ENCODE data around the gene STX16.

The STX16 gene

GRCh38 chr20:58626051-58626450, 25.0 kb upstream of the STX16 start:
- Histone ChIP-seq H3K4ac (ENCODE audit: low read depth, low read length) (no peak overlapping the region), H3K79me2 (ENCODE audit: control insufficient read depth, insufficient read depth, low read length) (no peaks in the 10 kb centered on the region), H3K9ac (ENCODE audit: low read length) (no peak overlapping the region), H2BK120ac (ENCODE audit: low read depth, low read length) (no peak overlapping the region), H3K4me1 (ENCODE audit: control insufficient read depth, low read depth, low read length) (no peaks in the 10 kb centered on the region), H3K79me1 (ENCODE audit: low read length) (no peaks in the 10 kb centered on the region), H3K36me3 (ENCODE audit: control insufficient read depth, insufficient read depth, low read length) (no peaks in the 10 kb centered on the region), H2BK15ac (replicated peaks; ENCODE audit: low read depth) (no peak overlapping the region), H4K5ac (ENCODE audit: low read length) (no peak overlapping the region), H2AK5ac (ENCODE audit: low read length) (no peak overlapping the region), H3K27ac (ENCODE audit: low read depth, low read length) (no peak overlapping the region), H3K27me3 (ENCODE audit: insufficient read depth, low read length, poor library complexity) (no peaks in the 10 kb centered on the region), H2BK5ac (ENCODE audit: low read length) (no peak overlapping the region), H3K18ac (ENCODE audit: low read length) (no peak overlapping the region), H3K23ac (ENCODE audit: low read length) (no peak overlapping the region), H3K56ac (ENCODE audit: low read length) (no peak overlapping the region), H3K4me3 (ENCODE audit: low read length) (no peak overlapping the region), H3K4me2 (ENCODE audit: low read length) (no peak overlapping the region), H4K8ac (ENCODE audit: low read depth, low read length) (no peak overlapping the region)
- WGBS (ENCODE audit: extremely low coverage, insufficient coverage, low lambda C conversion rate) = no CpG with 5 or more reads among the region's 4 CpGs
- DNase-seq = no peak

GRCh38 chr20:58627212-58628072, 23.6 kb upstream of the STX16 start:
- Histone ChIP-seq H4K5ac (ENCODE audit: low read length) (no peak overlapping the region), H3K9ac (ENCODE audit: low read length) (no peak overlapping the region), H3K18ac (ENCODE audit: low read length) (no peak overlapping the region), H3K23ac (ENCODE audit: low read length) (no peak overlapping the region), H2BK5ac (ENCODE audit: low read length) (no peak overlapping the region), H3K79me1 (ENCODE audit: low read length) (no peaks in the 10 kb centered on the region), H3K4me3 (ENCODE audit: low read length) (no peak overlapping the region), H2BK15ac (replicated peaks; ENCODE audit: low read depth) (no peak overlapping the region), H3K79me2 (ENCODE audit: control insufficient read depth, insufficient read depth, low read length) (no peaks in the 10 kb centered on the region), H3K27ac (ENCODE audit: low read depth, low read length) (no peak overlapping the region), H4K8ac (ENCODE audit: low read depth, low read length) (no peak overlapping the region), H2AK5ac (ENCODE audit: low read length) (no peak overlapping the region), H3K4me2 (ENCODE audit: low read length) (no peak overlapping the region), H3K4me1 (ENCODE audit: control insufficient read depth, low read depth, low read length) (no peaks in the 10 kb centered on the region), H3K56ac (ENCODE audit: low read length) (no peak overlapping the region), H2BK120ac (ENCODE audit: low read depth, low read length) (no peak overlapping the region), H3K4ac (ENCODE audit: low read depth, low read length) (no peak overlapping the region), H3K36me3 (ENCODE audit: control insufficient read depth, insufficient read depth, low read length) (no peaks in the 10 kb centered on the region), H3K27me3 (ENCODE audit: insufficient read depth, low read length, poor library complexity) (no peaks in the 10 kb centered on the region)
- DNase-seq = no peak
- WGBS (ENCODE audit: extremely low coverage, insufficient coverage, low lambda C conversion rate) = no CpG with 5 or more reads among the region's 11 CpGs

- H3K4me2 ChIP-seq (ENCODE audit: low read length) = no peak overlapping the region
- no peaks in the 10 kb centered on the region for H3K79me2 ChIP-seq (ENCODE audit: control insufficient read depth, insufficient read depth, low read length)
- no peak overlapping the region for H2BK5ac ChIP-seq (ENCODE audit: low read length)
- DNase-seq = no peak
- no CpG with 5 or more reads among the region's 11 CpGs for WGBS (ENCODE audit: extremely low coverage, insufficient coverage, low lambda C conversion rate)
- H2BK120ac ChIP-seq (ENCODE audit: low read depth, low read length) = no peak overlapping the region
- H3K4me1 ChIP-seq (ENCODE audit: control insufficient read depth, low read depth, low read length) = no peaks in the 10 kb centered on the region
- no peak overlapping the region for H3K9ac ChIP-seq (ENCODE audit: low read length)
- H4K8ac ChIP-seq (ENCODE audit: low read depth, low read length) = no peak overlapping the region
- H2BK15ac ChIP-seq (replicated peaks; ENCODE audit: low read depth) = no peak overlapping the region
- no peak overlapping the region for H4K5ac ChIP-seq (ENCODE audit: low read length)
- no peak overlapping the region for H3K56ac ChIP-seq (ENCODE audit: low read length)
- no peaks in the 10 kb centered on the region for H3K27me3 ChIP-seq (ENCODE audit: insufficient read depth, low read length, poor library complexity)
- no peak overlapping the region for H3K18ac ChIP-seq (ENCODE audit: low read length)
- H3K4ac ChIP-seq (ENCODE audit: low read depth, low read length) = no peak overlapping the region
- H3K4me3 ChIP-seq (ENCODE audit: low read length) = no peak overlapping the region
- H3K79me1 ChIP-seq (ENCODE audit: low read length) = no peaks in the 10 kb centered on the region
- no peak overlapping the region for H3K23ac ChIP-seq (ENCODE audit: low read length)
- H3K27ac ChIP-seq (ENCODE audit: low read depth, low read length) = no peak overlapping the region
- no peaks in the 10 kb centered on the region for H3K36me3 ChIP-seq (ENCODE audit: control insufficient read depth, insufficient read depth, low read length)
- H2AK5ac ChIP-seq (ENCODE audit: low read length) = no peak overlapping the region
Measured at GRCh38 chr20:58628491-58629214, 22.4 kb upstream of the STX16 start.

GRCh38 chr20:58629215-58629580, 21.9 kb upstream of the STX16 start:
- H4K5ac ChIP-seq (ENCODE audit: low read length) = no peak overlapping the region
- no peak overlapping the region for H3K56ac ChIP-seq (ENCODE audit: low read length)
- H3K27ac ChIP-seq (ENCODE audit: low read depth, low read length) = no peak overlapping the region
- H3K79me1 ChIP-seq (ENCODE audit: low read length) = no peaks in the 10 kb centered on the region
- H2BK120ac ChIP-seq (ENCODE audit: low read depth, low read length) = no peak overlapping the region
- H3K23ac ChIP-seq (ENCODE audit: low read length) = no peak overlapping the region
- H3K4me2 ChIP-seq (ENCODE audit: low read length) = no peak overlapping the region
- H3K18ac ChIP-seq (ENCODE audit: low read length) = no peak overlapping the region
- no CpG with 5 or more reads among the region's 1 CpG for WGBS (ENCODE audit: extremely low coverage, insufficient coverage, low lambda C conversion rate)
- H3K9ac ChIP-seq (ENCODE audit: low read length) = no peak overlapping the region
- no peaks in the 10 kb centered on the region for H3K36me3 ChIP-seq (ENCODE audit: control insufficient read depth, insufficient read depth, low read length)
- no peak for DNase-seq
- H2AK5ac ChIP-seq (ENCODE audit: low read length) = no peak overlapping the region
- H3K4me1 ChIP-seq (ENCODE audit: control insufficient read depth, low read depth, low read length) = no peaks in the 10 kb centered on the region
- H2BK5ac ChIP-seq (ENCODE audit: low read length) = no peak overlapping the region
- H3K4me3 ChIP-seq (ENCODE audit: low read length) = no peak overlapping the region
- no peaks in the 10 kb centered on the region for H3K79me2 ChIP-seq (ENCODE audit: control insufficient read depth, insufficient read depth, low read length)
- no peak overlapping the region for H2BK15ac ChIP-seq (replicated peaks; ENCODE audit: low read depth)
- H3K27me3 ChIP-seq (ENCODE audit: insufficient read depth, low read length, poor library complexity) = no peaks in the 10 kb centered on the region
- H4K8ac ChIP-seq (ENCODE audit: low read depth, low read length) = no peak overlapping the region
- no peak overlapping the region for H3K4ac ChIP-seq (ENCODE audit: low read depth, low read length)

- no peak overlapping the region for H3K4me2 ChIP-seq (ENCODE audit: low read length)
- H3K79me1 ChIP-seq (ENCODE audit: low read length) = no peaks in the 10 kb centered on the region
- no peak overlapping the region for H3K27ac ChIP-seq (ENCODE audit: low read depth, low read length)
- no peak overlapping the region for H3K23ac ChIP-seq (ENCODE audit: low read length)
- H3K4me1 ChIP-seq (ENCODE audit: control insufficient read depth, low read depth, low read length) = no peaks in the 10 kb centered on the region
- no peaks in the 10 kb centered on the region for H3K79me2 ChIP-seq (ENCODE audit: control insufficient read depth, insufficient read depth, low read length)
- H3K27me3 ChIP-seq (ENCODE audit: insufficient read depth, low read length, poor library complexity) = no peaks in the 10 kb centered on the region
- no peaks in the 10 kb centered on the region for H3K36me3 ChIP-seq (ENCODE audit: control insufficient read depth, insufficient read depth, low read length)
- no CpG with 5 or more reads among the region's 4 CpGs for WGBS (ENCODE audit: extremely low coverage, insufficient coverage, low lambda C conversion rate)
- H3K4me3 ChIP-seq (ENCODE audit: low read length) = no peak overlapping the region
- H3K9ac ChIP-seq (ENCODE audit: low read length) = no peak overlapping the region
- H2BK15ac ChIP-seq (replicated peaks; ENCODE audit: low read depth) = no peak overlapping the region
- no peak overlapping the region for H2BK120ac ChIP-seq (ENCODE audit: low read depth, low read length)
- H3K4ac ChIP-seq (ENCODE audit: low read depth, low read length) = no peak overlapping the region
- DNase-seq = no peak
- no peak overlapping the region for H2BK5ac ChIP-seq (ENCODE audit: low read length)
- no peak overlapping the region for H4K8ac ChIP-seq (ENCODE audit: low read depth, low read length)
- H3K18ac ChIP-seq (ENCODE audit: low read length) = no peak overlapping the region
- H4K5ac ChIP-seq (ENCODE audit: low read length) = no peak overlapping the region
- H2AK5ac ChIP-seq (ENCODE audit: low read length) = no peak overlapping the region
- H3K56ac ChIP-seq (ENCODE audit: low read length) = no peak overlapping the region
Measured at GRCh38 chr20:58630063-58630462, 21.0 kb upstream of the STX16 start.

Measured in mesendoderm (in vitro differentiated cells).